ENCODE results near the gene PTPRN2.
"Not testable (repeated sequence)": the region's sequence is repeated elsewhere in the genome, so short reads cannot be mapped to it uniquely, and the experiment has no call there.

PTPRN2 gene

DNA sequence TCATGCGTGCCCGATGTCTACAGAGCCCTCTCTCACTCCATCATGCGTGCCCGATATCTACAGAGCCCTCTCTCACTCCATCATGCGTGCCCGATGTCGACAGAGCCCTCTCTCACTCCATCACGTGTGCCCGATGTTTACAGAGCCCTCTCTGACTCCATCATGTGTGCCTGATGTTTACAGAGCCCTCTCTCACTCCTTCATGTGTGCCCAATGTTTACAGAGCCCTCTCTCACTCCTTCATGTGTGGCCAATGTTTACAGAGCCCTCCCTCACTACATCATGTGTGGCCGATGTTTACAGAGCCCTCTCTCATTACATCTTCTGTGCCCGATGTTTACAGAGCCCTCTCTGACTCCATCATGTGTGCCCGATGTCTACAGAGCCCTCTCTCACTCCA is 740.9 kb downstream of the PTPRN2 start:
- intact Hi-C loops (cut with DNase I); DNase-seq: not testable (repeated sequence)

DNA sequence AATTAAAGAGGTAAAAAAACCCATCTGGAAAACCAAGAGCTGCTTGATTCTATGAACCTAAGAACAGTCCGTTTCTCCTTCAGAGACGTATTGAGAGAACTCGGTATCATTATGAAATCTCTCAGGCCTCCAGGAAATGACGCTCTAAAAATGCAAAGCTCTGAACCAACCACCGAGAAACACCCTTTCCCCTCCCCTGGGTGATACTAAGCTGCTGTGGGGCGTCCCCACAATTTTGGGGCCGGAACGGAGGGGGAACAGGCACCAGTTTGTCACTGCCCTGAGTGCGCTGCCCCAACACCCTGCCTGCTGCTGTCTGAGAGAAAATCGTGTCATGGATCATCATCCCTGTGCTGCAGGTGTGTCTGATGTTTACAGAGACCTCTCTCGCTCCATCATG is 741.4 kb downstream of the PTPRN2 start:
- intact Hi-C loops (cut with DNase I) = no loop called here
- peak in 1 of 42 donors; percentile 0 for DNase-seq

DNA sequence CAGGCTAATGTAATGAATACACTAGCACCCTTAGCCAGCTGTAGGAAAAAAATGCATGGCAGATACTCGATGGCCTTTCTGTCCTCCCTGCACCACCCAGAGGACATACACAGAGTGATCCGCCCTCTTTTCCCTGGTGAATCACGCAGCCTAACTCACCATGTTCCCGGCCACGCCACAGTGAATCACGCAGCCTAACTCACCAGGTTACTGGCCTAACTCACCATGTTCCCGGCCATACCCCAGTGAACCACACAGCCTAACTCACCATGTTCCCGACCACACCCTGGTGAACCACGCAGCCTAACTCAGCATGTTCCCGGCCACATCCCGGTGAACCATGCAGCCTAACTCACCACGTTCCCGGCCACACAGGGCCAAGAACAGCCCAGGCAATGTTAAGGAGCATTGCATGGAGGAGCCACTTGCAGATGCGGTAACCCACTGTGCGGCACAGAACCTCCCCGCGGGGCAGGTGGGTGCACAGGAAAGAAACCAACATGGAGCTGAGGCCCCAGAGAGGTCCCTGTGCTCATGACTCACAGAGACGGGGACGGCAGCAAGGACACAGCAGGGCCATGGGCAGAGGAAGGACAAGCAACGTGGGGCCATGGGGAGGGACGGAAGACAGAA is 742.3 kb downstream of the PTPRN2 start:
- DNase-seq = peak in 3 of 42 donors; percentile 10 to 15 (median 12)
- intact Hi-C loops (cut with DNase I) = no loop called here

DNA sequence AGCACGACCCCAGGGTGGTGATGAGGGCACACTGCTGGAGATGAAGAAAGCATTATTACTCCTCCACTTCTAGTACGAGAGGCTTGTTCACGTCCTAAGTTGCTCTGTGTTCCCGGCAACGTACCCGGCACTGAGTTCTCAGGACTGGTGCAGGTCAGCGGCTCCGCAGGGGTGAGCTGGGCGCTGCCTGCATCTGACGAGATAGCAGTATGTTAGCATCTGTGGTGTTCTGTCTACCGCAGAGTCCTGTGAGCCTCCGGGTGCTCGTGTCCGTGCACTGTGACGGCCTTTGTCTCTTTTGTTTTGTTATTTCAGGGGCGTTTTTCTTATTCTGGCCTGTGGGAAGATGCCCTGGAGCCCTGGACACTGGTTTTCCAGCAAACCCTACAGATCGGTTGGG is 743.0 kb downstream of the PTPRN2 start:
- DNase-seq = peak in 1 of 42 donors; percentile 7
- intact Hi-C loops (cut with DNase I) = no loop called here

DNA sequence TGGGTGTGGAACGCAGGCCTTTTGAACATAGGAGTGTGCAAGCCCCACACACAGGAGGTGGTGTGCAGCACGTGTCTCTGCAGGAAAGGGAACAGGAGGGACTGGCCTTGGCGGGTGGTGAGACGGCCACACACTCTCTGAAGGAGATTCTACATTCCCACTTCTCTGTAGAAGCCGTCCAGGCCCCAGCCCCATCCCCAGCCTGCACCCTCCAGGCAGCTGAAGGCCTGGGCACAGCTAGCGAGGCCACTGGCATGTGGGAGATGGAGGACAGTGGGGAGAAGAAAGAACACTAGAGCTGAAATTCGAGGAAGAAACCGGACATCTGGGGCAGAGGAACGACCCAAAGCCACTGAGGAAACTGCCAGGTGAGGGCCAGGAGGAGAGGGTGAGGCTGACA is 743.5 kb downstream of the PTPRN2 start:
- intact Hi-C loops (cut with DNase I) = no loop called here
- no peak for DNase-seq

DNA sequence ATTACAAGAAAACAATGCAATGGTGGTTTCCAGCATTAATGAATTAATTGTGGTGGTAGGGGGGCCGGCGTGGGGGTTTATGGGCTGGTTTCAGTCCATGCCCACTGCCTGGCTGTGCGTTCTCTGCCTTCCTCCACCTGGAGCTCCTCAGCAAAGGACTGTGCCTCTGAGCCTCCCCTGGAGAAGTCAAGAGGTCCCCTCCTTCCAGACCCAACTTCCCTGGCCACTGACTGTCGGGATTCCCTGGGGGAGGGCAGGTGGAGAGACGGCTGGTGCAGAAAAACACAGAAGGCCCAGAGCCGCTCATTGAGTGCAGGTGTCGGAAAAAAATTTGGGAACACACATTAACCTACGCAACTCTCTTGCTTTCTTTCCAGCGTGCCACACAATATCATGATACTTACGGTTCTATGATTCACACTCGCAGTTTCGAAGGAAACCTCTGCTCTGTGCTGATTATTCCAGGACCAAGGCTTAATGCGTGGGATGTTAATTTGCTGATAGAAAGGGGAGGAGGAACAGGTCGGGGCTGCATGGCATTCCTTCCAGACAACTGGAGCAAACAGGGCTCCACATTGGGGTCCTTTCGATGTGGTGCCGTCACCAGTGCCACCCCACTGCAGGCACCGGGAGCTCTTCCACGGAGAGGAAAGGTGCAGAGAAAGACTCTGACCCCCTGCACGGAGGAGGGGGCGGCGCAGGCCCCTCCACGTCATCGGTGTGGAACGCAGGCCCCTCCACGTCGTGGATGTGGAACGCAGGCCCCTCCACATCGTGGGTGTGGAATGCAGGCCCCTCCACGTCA is 744.1 kb downstream of the PTPRN2 start:
- intact Hi-C loops (cut with DNase I) = no loop called here
- peak in 13 of 42 donors; percentile 23 to 72 (median 41) for DNase-seq

DNA sequence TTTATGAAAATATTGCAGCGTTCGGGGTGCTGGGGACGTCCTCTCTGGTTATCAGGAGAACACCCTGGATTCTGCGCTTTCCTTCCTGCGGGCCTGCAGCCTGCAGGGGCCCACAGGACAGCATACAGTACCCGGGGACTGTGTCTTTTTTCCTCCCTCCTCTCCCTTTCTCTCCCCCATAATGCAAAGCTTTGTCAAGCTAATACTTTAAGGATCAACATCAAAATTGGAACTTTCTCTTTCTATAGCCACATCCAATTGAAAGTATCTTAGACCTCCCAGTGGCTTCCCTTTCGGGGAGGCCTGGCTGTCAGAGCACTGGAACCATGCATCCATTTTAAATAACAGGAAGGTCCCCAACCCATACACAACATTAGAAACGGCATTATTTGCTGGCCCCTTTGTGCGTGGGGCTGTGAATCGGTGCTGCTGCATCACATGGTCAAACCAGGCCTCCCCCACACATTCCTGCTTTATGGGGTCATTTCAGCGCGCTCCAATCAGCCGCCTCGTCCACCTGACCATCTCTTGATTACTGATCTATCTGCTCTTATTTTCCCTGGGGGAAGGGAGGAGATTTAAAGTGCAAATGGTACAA is 745.8 kb downstream of the PTPRN2 start:
- intact Hi-C loops (cut with DNase I) = no loop called here
- DNase-seq = peak in 1 of 42 donors; percentile 5

DNA sequence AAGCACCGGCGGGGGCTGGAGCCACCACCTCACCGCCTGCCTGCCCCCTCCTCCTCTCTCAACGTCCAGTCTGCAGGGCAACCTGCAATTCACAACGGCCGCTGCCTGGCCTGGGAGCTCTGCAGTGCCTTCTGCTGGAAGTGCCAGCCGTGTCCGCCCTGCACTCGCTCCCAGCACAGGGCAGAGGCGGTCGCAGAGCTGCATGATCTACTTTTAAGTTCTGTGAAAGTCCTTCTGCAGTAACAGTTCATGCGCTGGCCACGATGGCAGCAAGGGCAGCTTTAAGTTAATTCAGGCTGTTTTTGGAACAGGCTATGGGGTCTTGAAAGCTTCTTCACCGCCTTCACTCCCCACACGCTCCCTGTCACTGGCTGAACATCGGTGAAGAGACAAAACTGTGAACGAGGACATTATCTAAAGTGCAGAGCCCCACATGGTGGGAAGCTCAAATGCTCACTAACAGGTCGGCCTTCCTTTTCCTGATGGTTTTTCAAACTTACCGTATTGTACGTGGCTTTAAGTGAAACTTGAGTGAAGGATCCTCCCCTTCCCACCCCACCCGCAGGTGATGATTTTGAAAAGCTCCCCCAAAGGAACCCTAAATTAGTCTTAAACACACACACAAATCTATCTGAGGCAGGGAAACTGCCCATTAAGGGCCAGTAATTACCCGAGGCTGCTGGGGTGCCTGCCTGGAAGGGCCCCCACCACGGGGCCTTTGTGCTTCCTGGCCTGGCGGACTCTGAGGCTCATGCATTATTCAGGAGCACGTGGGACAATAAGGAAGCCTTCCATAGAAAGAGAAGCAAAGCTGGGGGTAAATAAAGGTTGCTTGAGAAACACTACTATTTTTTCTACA is 746.5 kb downstream of the PTPRN2 start:
- peak in 1 of 42 donors; percentile 28 for DNase-seq
- intact Hi-C loops (cut with DNase I) = no loop called here

DNA sequence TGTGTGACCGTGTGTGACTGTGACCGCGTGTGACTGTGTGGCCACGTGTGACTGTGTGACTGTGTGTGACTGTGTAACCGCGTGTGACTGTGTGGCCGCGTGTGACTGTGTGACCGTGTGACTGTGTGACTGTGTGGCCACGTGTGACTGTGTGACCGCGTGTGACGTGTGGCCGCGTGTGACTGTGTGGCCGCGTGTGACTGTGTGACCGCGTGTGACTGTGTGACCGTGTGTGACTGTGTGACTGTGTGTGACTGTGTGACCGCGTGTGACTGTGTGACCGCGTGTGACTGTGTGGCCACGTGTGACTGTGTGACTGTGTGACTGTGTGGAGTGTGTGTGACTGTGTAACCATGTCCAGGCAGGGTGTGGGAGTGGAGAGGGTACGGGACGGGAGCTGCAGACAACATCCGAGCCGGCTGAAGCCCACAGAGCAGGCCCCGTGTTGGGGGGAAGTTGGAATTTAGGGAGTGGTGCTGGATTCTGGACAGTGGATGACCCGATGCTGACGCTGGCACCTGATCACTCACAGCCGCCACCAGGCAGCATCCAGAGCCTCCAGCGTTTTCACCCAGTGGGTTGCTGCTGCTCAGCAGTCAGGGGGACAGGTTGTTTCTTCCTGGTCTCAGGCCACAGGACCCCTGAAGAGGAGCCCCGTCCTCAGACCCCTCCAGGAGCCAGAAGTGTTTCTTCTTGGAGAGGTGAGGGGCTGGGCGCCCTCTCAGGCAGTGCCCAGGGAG is 747.3 kb downstream of the PTPRN2 start:
- peak in 1 of 42 donors; percentile 17 for DNase-seq
- intact Hi-C loops (cut with DNase I) = no loop called here

DNA sequence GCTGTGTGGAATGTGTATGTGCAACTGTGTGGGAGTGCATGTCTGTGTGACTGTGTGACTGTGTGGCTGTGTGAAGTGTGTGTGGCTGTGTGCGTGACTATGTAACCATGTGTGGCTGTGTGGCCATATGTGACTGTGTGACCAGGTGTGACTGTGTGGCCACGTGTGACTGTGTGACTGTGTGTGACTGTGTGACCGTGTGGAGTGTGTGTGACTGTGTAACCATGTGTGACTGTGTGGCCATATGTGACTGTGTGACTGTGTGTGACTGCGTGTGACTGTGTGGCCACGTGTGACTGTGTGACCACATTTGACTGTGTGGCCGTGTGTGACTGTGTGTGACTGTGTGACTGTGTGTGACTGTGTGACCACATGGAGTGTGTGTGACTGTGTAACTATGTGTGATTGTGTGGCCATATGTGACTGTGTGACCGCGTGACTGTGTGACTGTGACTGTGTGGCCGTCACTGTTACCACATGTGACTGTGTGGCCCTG is 747.9 kb downstream of the PTPRN2 start:
- intact Hi-C loops (cut with DNase I) = no loop called here
- DNase-seq = peak in 2 of 42 donors; percentile 0 to 14

DNA sequence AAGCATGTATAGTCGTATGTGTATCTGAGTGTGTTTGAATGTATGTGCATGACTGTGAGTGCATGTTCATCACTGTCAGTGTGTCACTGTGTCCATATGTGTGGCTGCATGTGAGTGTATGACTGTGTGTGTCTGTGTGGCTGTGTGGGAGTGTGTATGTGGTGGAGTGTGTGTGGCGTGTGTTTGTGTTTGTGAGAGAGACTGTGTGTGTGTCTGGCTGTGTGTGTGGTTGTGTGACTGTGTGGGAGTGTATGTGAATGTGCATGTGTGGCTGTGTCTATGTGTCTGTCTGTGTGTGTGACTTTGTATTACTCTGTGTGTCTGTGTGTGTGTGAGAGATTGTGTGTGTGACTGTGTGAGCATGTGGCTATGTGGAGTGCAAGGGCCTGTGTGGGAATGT is 748.4 kb downstream of the PTPRN2 start:
- intact Hi-C loops (cut with DNase I) = no loop called here
- peak in 1 of 42 donors; percentile 1 for DNase-seq

DNA sequence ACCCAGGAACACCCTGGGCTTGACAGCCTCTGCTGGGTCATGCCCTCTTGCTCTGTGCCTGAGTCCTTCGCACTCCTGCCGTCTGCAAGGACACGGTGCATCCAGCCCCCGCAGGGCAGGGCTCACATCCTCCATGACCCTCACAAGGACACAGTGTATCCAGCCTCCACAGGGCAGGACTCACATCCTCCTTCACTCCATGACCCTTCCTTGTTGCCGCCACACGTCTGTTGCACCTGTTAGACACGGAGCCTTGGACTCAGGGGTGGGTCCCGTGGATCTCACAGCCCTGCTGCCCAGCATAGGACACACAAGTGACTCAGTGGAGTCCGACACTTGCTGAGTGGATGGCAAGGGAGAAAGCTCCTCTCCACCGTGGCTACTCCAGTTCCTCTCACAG is 750.1 kb downstream of the PTPRN2 start:
- DNase-seq = peak in 1 of 42 donors; percentile 5
- intact Hi-C loops (cut with DNase I) = no loop called here

DNA sequence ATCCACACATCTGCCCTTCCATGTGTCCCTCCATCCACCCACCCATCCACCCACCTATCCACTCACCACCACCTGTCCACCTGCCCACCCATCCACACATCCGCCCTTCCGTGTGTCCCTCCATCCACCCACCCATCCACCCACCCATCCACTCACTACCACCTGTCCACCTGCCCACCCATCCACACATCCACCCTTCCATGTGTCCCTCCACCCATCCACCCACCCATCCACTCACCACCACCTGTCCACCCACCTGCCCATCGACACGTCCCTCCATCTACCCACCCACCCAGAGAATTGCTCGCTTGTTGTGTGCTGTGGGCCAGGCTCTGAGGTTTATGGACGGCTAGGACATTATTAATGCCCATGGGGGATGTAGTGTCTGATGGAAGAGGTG is 750.6 kb downstream of the PTPRN2 start:
- DNase-seq = no peak

DNA sequence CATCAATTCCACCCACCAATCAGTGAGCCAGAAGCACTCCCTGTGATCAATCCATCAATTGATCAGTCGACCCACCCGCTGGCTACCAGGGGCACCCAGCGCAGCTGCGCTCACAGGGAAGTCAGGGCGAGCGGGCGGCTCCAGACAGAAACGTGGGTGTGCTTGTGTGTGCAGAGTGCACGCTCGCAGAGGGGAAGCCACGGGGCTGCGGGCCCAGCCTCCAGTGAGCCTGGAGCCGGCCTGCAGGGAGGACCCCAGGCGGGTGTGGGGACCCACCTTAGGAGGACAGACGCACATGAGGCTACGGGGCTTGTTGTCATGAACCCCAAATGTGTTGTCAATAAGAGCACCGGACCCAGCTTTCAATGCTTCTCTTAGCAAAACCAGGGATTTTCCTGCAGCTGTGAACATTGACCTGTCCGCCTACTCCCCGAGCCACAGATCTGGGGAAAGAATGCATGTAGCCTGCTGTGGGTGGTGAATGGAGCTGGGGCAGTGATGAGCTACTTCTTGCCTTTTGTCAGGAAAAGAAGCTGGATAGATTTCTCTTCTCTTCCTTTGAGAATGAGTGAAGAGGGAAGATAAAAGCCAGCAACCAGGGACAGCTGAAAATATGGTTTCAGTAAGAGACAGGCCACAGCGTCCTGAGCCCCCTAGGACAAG is 753.0 kb downstream of the PTPRN2 start:
- intact Hi-C loops (cut with DNase I) = no loop called here
- peak in 2 of 42 donors; percentile 15 to 27 for DNase-seq

More for the DNA sequence above, 750.6 kb downstream of the PTPRN2 start:
- intact Hi-C loops (cut with DNase I) = no loop called here

DNA sequence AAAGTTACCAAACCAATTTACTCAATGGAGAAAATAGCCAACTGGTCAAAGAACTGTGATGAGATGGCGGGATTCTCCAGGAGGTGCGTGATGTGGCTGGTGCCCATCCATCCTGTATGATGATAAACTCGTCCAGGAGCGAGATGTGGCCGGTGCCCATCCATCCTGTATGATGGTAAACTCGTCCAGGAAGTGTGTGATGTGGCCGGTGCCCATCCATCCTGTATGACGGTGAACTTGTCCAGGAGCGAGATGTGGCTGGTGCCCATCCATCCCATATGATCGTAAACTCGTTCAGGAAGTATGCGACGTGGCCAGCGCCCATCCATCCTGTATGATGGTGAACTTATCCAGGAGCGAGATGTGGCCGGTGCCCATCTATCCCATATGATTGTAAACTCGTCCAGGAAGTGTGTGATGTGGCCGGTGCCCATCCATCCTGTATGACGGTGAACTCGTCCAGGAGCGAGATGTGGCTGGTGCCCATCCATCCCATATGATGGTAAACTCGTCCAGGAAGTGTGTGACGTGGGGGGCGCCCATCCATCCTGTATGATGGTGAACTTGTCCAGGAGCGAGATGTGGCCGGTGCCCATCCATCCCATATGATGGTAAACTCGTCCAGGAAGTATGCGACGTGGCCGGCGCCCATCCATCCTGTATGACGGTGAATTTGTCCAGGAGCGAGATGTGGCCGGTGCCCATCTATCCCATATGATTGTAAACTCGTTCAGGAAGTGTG is 754.6 kb downstream of the PTPRN2 start:
- intact Hi-C loops (cut with DNase I) = no loop called here
- DNase-seq = no peak

DNA sequence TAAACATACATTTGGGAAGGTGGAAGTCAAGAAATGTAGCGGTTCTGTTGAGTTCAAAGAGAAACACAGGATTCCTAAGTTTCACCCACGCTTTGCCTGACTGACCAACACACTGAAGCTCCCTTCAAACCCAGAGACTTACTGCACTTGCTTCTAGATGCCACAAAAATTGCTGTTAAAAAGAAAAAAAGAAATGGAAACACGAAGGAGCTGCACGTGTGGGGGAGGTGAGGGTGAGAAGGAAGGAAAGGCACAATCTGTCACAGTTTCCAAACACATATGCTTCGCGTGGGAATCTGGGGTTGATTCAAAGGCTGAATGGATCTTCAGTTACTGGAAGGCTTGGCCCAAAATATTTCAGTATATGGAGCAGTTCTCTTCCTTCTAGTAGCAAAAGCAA is 755.2 kb downstream of the PTPRN2 start:
- peak in 3 of 42 donors; percentile 35 to 53 (median 43) for DNase-seq
- intact Hi-C loops (cut with DNase I) = no loop called here

DNA sequence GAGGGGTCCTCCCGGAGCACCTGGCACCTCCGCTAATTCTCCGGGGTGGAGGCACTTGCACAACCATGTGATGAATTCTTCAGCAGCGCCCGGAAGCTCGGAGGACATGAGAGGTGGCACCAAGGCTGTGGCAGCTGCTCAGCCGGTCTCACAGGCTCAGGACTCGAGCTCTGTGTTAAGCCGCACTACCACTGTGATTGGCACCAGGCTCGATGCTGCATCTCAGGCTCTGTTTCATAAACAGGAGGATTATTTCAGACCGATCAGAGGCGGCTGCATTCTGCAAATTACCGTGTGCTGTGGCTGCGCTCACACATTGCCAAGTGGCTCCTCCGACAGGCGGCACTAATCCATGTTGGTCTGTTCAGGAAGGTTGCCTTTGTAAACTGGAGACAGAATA is 755.6 kb downstream of the PTPRN2 start:
- DNase-seq = no peak
- intact Hi-C loops (cut with DNase I) = no loop called here

Data from head of caudate nucleus (tissue), 42 donors.